ENCODE data around the gene WDPCP.

DNA sequence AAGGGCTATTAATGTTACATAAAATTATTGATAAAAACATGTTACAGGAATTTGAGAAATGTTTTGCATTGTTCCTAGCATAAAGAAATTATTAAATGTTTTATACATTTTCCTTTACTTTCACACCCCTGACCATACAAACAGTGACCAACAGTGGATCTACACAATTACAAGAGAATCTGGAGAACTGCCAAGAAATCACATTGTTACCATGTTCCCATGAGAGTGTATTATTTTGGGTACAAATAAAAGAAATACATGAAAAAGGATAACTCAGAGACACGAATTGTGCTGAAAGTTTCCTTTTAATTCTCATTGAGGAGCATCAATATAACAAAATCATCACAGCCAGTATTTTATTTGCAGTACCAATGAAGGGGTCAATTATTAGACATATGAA lies 150.1 kb downstream of the WDPCP start:
- TF ChIP-seq, protein P1, sequence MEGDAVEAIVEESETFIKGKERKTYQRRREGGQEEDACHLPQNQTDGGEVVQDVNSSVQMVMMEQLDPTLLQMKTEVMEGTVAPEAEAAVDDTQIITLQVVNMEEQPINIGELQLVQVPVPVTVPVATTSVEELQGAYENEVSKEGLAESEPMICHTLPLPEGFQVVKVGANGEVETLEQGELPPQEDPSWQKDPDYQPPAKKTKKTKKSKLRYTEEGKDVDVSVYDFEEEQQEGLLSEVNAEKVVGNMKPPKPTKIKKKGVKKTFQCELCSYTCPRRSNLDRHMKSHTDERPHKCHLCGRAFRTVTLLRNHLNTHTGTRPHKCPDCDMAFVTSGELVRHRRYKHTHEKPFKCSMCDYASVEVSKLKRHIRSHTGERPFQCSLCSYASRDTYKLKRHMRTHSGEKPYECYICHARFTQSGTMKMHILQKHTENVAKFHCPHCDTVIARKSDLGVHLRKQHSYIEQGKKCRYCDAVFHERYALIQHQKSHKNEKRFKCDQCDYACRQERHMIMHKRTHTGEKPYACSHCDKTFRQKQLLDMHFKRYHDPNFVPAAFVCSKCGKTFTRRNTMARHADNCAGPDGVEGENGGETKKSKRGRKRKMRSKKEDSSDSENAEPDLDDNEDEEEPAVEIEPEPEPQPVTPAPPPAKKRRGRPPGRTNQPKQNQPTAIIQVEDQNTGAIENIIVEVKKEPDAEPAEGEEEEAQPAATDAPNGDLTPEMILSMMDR (IDR thresholded peaks at IDR 0.05), result no peak
- no peak for TF ChIP-seq POLR2A (IDR thresholded peaks at IDR 0.05)

Data from gastroesophageal sphincter (tissue), 3 donors.